SJCRH30 (cell line): ENCODE measurements around the gene SLC2A10. TPM values are rescaled to one million over a fixed set of nuclear protein-coding genes. Genes with fewer than 3 reads are reported as not detected.
A peak's percentile ranks its signal among the peaks of the same experiment; 100 is the strongest.

Experiments
- DNase-seq, 2 experiments: peaks; one replicate each; pipeline ENCODE4 v3.0.0-alpha.2; 2015 to 2020
- H3K27ac ChIP-seq: fragments of 250-450 bp; sonication (Bioruptor Pico); 2 replicates; pipeline ENCODE4 v1.5.1; 2020; ENCODE audit warnings: mild to moderate bottlenecking, moderate library complexity
- H3K27me3 ChIP-seq: fragments of 250-450 bp; sonication (Bioruptor Pico); 2 replicates; pipeline ENCODE4 v1.5.1; 2020; ENCODE audit warnings: mild to moderate bottlenecking, moderate library complexity
- H3K36me3 ChIP-seq: fragments of 250-450 bp; sonication (Bioruptor Pico); 2 replicates; pipeline ENCODE4 v1.5.1; 2020; ENCODE audit warnings: mild to moderate bottlenecking, moderate library complexity
- H3K4me1 ChIP-seq: fragments of 250-450 bp; sonication (Bioruptor Pico); 2 replicates; pipeline ENCODE4 v1.5.1; 2020; ENCODE audit warnings: mild to moderate bottlenecking, moderate library complexity
- H3K4me3 ChIP-seq: fragments of 250-450 bp; sonication (Bioruptor Pico); 2 replicates; pipeline ENCODE4 v1.5.1; 2020; ENCODE audit warnings: mild to moderate bottlenecking, moderate library complexity
- H3K9me3 ChIP-seq: fragments of 250-450 bp; sonication (Bioruptor Pico); replicated peaks from 2 replicates; pipeline ENCODE4 v1.5.1; 2020; ENCODE audit warnings: mild to moderate bottlenecking, moderate library complexity
- total RNA-seq: library from RNA; depleted of rRNA; stranded (reverse); fragments of >200 nt; shearing (Covaris generic); gene quantifications from 2 replicates; pipeline ENCODE4 v1.2.3, GENCODE V29; 2014; rRNA removed

Gene SLC2A10
- total RNA-seq, 1 experiment from 2014 or later, result 4.6 TPM

GRCh38 chr20:46772901-46773300 is 63.5 kb downstream of the SLC2A10 start:
- Histone ChIP-seq H3K4me1 (peaks cover 17% of the 10 kb centered on the region), H3K4me3 (no peak overlapping the region), H3K9me3 (no peaks in the 10 kb centered on the region), H3K36me3 (no peaks in the 10 kb centered on the region), H3K27me3 (no peaks in the 10 kb centered on the region), H3K27ac (no peak overlapping the region)
- no peak for DNase-seq

DNA sequence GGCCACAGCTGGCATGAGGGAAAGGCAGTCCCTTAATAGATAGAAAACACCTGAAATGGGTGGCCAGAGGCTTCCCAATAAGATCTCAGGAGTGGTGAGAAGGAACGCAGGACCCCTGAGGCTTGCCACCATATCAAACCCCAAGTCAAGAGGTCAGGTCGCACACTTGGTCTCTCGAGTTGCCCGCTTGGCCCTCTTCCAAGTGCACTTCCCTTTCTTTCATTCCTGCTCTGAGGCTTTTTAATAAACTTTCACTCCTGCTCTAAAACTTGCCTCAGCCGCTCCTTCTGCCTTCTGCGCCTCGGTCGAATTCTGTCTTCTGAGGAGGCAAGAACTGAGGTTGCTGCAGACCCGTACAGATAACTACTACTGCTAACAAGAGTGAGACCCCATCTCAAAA is 64.2 kb downstream of the SLC2A10 start:
- Histone ChIP-seq H3K4me3 (no peak overlapping the region), H3K9me3 (no peaks in the 10 kb centered on the region), H3K4me1 (peaks cover 17% of the 10 kb centered on the region), H3K27me3 (no peaks in the 10 kb centered on the region), H3K36me3 (no peaks in the 10 kb centered on the region), H3K27ac (no peak overlapping the region)
- no peak for DNase-seq

DNA sequence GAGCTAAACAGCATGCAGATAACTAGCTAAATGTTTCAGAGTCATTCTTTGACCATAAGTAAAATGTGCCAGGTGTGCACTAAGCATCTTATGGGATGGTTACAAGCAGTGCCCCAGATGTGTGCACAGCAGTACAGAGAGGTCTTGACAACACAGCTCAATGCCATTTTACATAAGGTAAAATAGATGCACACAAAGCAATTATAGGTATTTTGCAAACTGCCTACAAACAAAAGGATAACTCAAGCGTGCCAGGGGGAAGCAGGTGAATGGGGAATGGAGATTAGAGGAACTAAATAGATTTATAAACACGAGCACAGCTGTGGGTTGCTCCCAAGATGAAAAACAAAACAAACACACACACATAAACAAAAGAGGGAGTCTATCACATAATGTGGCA is 64.8 kb downstream of the SLC2A10 start:
- no peaks in the 10 kb centered on the region for H3K27me3 ChIP-seq
- H3K27ac ChIP-seq, result no peak overlapping the region
- H3K4me1 ChIP-seq, result peaks cover 17% of the 10 kb centered on the region
- H3K36me3 ChIP-seq, result no peaks in the 10 kb centered on the region
- no peaks in the 10 kb centered on the region for H3K9me3 ChIP-seq
- H3K4me3 ChIP-seq, result no peak overlapping the region
- DNase-seq, result no peak

DNA sequence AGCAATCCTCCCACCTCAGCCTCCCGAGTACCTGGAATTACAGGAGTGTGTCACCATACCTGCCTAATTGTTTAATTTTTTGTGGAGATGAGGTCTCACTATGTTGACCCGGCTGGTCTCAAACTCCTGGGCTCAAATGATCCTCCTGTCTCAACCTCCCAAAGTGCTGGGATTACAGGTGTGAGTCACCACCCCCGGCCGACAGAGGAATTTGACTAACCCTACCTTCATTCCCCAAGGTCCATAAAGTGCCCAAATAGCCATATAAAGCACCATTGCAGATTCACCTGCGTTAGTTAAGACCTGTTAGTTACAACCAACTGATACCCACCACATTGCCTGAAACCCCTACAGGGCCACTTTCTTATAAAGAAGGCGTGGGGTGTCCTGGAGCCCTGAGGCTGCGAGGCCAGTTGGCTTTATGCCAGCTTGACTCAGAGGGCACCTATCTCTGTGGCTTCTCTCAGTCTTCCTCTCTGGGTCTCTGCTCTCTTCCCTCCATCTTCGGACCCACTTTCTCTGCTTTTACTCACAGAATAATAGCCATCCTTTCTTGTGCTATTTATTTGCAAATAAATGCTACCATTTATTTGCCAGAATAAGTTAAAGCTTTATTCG is 65.6 kb downstream of the SLC2A10 start:
- no peaks in the 10 kb centered on the region for H3K27me3 ChIP-seq
- no peak for DNase-seq
- H3K36me3 ChIP-seq, result no peaks in the 10 kb centered on the region

DNA sequence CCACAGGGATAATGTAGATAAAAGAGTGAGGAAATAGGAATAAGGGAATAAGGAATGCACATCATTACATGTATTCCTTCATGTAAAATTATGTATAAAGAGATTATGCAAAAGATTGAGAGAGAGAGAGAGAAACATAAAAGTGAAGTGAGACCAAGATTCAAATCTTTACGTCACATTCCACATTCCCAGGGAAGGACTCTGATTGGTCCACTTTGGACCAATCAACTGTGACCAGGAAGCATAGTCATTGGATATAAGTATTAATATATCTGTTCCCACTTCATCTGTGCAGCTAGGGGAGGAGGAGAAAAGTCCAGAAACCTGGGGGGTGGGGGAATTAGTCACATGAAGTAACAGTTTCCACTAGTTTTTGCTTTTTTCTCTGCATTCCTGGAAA is 66.4 kb downstream of the SLC2A10 start:
- DNase-seq, result no peak
- Histone ChIP-seq H3K27me3 (no peaks in the 10 kb centered on the region), H3K4me1 (peaks cover 17% of the 10 kb centered on the region), H3K4me3 (no peak overlapping the region), H3K9me3 (no peaks in the 10 kb centered on the region), H3K27ac (no peak overlapping the region), H3K36me3 (no peaks in the 10 kb centered on the region)

More for the DNA sequence above, 65.6 kb downstream of the SLC2A10 start:
- Histone ChIP-seq H3K27ac (no peak overlapping the region), H3K9me3 (no peaks in the 10 kb centered on the region), H3K4me3 (no peak overlapping the region), H3K4me1 (peaks cover 17% of the 10 kb centered on the region)

GRCh38 chr20:46777331-46777730 is 67.9 kb downstream of the SLC2A10 start:
- H3K27ac ChIP-seq, result no peak overlapping the region
- H3K4me3 ChIP-seq, result no peak overlapping the region
- H3K27me3 ChIP-seq, result no peaks in the 10 kb centered on the region
- H3K36me3 ChIP-seq, result no peaks in the 10 kb centered on the region
- DNase-seq, result no peak
- H3K4me1 ChIP-seq, result peaks cover 22% of the 10 kb centered on the region
- no peaks in the 10 kb centered on the region for H3K9me3 ChIP-seq

DNA sequence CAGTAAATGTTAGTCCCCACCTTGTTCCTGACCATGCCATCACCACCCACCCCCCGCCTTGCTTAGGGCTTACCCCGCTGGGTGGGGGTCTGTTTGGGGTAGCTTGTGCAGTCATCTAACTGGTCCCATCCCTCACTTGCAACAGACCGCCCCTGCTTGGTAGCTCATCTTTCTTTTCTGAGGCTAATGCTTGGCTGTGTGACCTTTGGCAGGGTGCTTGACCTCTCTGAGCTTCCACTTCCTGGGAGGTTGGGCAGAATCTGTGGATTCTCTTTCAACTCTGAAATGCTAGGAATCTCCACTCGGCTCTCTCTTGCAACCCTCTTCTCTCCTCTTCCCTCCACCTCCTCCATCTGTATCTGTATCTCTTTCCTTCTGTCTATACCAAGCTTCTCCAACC is 70.4 kb downstream of the SLC2A10 start:
- Histone ChIP-seq H3K4me1 (peaks cover 21% of the 10 kb centered on the region), H3K36me3 (no peaks in the 10 kb centered on the region), H3K4me3 (no peak overlapping the region), H3K9me3 (no peaks in the 10 kb centered on the region), H3K27me3 (no peaks in the 10 kb centered on the region), H3K27ac (no peak overlapping the region)
- no peak for DNase-seq

DNA sequence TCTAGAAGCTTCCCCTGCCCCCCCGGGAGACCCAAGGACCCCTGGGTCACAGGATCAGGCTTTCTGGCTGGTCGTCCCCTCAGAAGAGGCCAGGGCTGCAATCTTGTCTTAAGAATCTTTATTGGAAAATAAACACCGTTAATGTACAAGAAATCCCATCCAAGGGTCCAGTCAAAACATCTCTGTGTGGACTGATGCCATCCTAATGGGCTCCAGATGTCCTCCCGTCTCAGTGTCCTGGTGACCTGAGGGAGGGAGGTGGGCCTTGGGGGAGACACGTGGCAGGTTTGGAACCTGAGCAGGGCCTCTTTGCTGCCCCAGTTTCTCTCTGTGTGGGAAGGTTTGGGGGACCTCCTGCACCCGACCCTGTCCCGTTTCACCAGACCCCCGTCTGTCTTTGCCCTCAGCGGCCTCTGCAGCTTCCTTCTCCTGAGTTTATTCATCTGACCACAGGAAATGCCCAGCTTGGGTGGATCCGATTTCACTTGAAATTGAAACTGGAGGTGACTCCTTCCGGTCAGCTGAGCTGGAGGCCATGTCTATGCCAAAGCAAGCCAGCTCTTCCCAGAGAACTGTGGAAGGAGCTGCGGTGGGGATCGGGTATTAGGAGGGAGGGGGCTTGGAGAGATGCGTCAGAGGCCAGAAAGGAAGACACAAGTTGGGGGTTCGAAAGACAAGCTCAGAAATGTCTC is 75.1 kb downstream of the SLC2A10 start:
- Histone ChIP-seq H3K27me3 (no peaks in the 10 kb centered on the region), H3K27ac (no peak overlapping the region), H3K4me1 (peaks cover 44% of the 10 kb centered on the region), H3K9me3 (no peaks in the 10 kb centered on the region), H3K36me3 (no peaks in the 10 kb centered on the region), H3K4me3 (no peak overlapping the region)
- DNase-seq, result peak in 1 of 2 experiments; percentile 57

Other genes starting within 250 kb of the SLC2A10 start
- 0.32 and 0.35 TPM in 2 replicates for gene ZNF334, start 196.1 kb upstream of the SLC2A10 start, total RNA-seq
- not detected in 2 replicates for gene OCSTAMP, start 159.0 kb upstream of the SLC2A10 start, total RNA-seq
- gene SLC13A3, start 58.2 kb upstream of the SLC2A10 start, total RNA-seq, result not detected in 2 replicates
- gene TP53RK, start 20.2 kb upstream of the SLC2A10 start, total RNA-seq, result 41.5 and 45.4 TPM in 2 replicates
- 56.4 and 63.2 TPM in 2 replicates for gene EYA2, start 185.2 kb downstream of the SLC2A10 start, total RNA-seq